K562 (cell line): ENCODE results near the gene RHD. TPM values are rescaled to one million over a fixed set of nuclear protein-coding genes. Genes with fewer than 3 reads are reported as not detected.
"Not testable (repeated sequence)": the region's sequence is repeated elsewhere in the genome, so short reads cannot be mapped to it uniquely, and the experiment has no call there.

ENCODE experiments used
- ATAC-seq: fragments of 200-7000 bp; cut with Tn5 transposase; 3 replicates; pipeline ENCODE4 v1.9.1; 2020; ENCODE audit warnings: moderate library complexity
- BruUV-seq: library from RNA; stranded (reverse); fragments of 400-500 nt; replicated peaks from 2 replicates; lab custom pipeline; 2021; lab: Mats Ljungman, UMichigan
- CTCF ChIA-PET: fragments of 300-600 bp; formaldehyde crosslinking; extraction: SDS; loops from one replicate; lab custom pipeline; 2021; ENCODE audit warnings: low intra/inter-chr PET ratio; lab: Yijun Ruan, JAX
- POLR2A ChIA-PET: fragments of 300-600, 350-650 bp; sonication (Branson Sonifier 250); formaldehyde crosslinking; extraction: SDS; loops from one replicate; lab custom pipeline; 2021; ENCODE audit warnings: antibody characterized with exemption, inconsistent platforms; lab: Yijun Ruan, JAX
- DNase-seq, 4 experiments: peaks; one replicate each; pipeline versions ENCODE4 v3.0.0 to v3.0.0-alpha.2; 2011 to 2018; ENCODE audit warnings: low spot score in 3 of 4, mixed read lengths in 3 of 4; ENCODE audit errors: extremely low read depth in 1 of 4
- FAIRE-seq: peaks from 2 replicates; lab custom pipeline; 2011; peaks lifted over from hg19 to GRCh38; lab: Jason Lieb, UNC
- H2AFZ ChIP-seq: 2 replicates; pipeline ENCODE4 v1.6.0; 2011; ENCODE audit warnings: low read depth, low read length, control low read depth, inconsistent platforms
- H3K27ac ChIP-seq: fragments of 200-600 bp; 3 replicates; pipeline ENCODE4 v1.8.0; 2011; ENCODE audit warnings: low read depth, mild to moderate bottlenecking, control low read depth, inconsistent platforms, low read length, moderate library complexity, mixed read lengths; ENCODE audit errors: extremely low read depth
- H3K27me3 ChIP-seq, 2 experiments: fragments of 300-600 bp in 1 of 2; 2 replicates in 1 of 2; 3 replicates in 1 of 2; pipeline versions ENCODE4 v1.6.0 to v1.8.0; 2011; ENCODE audit warnings: inconsistent platforms in 2 of 2, low read length in 2 of 2, mild to moderate bottlenecking in 1 of 2, mixed read lengths in 1 of 2, moderate library complexity in 1 of 2; ENCODE audit not compliant: control insufficient read depth in 2 of 2, insufficient read depth in 2 of 2
- H3K36me3 ChIP-seq: fragments of 300-600 bp; 3 replicates; pipeline ENCODE4 v1.8.0; 2011; ENCODE audit warnings: mild to moderate bottlenecking, low read length, inconsistent platforms; ENCODE audit not compliant: control insufficient read depth, insufficient read depth
- H3K4me1 ChIP-seq, 2 experiments: fragments of 200-600 bp in 1 of 2; replicated peaks in 1 of 2; 2 replicates in 1 of 2; 3 replicates in 1 of 2; pipeline versions ENCODE4 v1.5.1 to v1.8.0; 2011; ENCODE audit warnings: inconsistent platforms in 2 of 2, low read length in 2 of 2, mild to moderate bottlenecking in 1 of 2, mixed read lengths in 1 of 2, moderate library complexity in 1 of 2; ENCODE audit not compliant: control insufficient read depth in 2 of 2, insufficient read depth in 2 of 2
- H3K4me2 ChIP-seq: 2 replicates; pipeline ENCODE4 v1.6.1; 2011; ENCODE audit warnings: low read length, control low read depth, inconsistent platforms, mixed read lengths; ENCODE audit not compliant: insufficient read depth
- H3K4me3 ChIP-seq: fragments of 200-600 bp; sonication (generic), shearing (Covaris generic); 2 replicates; pipeline ENCODE4 v1.5.1; 2016; ENCODE audit warnings: control low read depth, inconsistent platforms
- H3K79me2 ChIP-seq: fragments of 200-600 bp; 3 replicates; pipeline ENCODE4 v1.8.0; 2011; ENCODE audit warnings: low read length, inconsistent platforms; ENCODE audit not compliant: control insufficient read depth, insufficient read depth
- H3K9ac ChIP-seq, 2 experiments: 2 replicates each; pipeline versions ENCODE4 v1.6.0 to v1.6.1; 2011; ENCODE audit warnings: low read depth in 2 of 2, low read length in 2 of 2, control low read depth in 1 of 2, inconsistent platforms in 1 of 2, mild to moderate bottlenecking in 1 of 2, mixed read lengths in 1 of 2; ENCODE audit not compliant: insufficient read depth in 1 of 2
- H3K9me1 ChIP-seq: one replicate; pipeline ENCODE4 v1.6.0; 2011; ENCODE audit warnings: inconsistent platforms, mild to moderate bottlenecking, low read length, moderate library complexity; ENCODE audit not compliant: control insufficient read depth, insufficient read depth
- H3K9me3 ChIP-seq: replicated peaks from 2 replicates; pipeline ENCODE4 v1.5.1; 2011; ENCODE audit warnings: low read depth, low read length, inconsistent platforms; ENCODE audit not compliant: control insufficient read depth, insufficient read depth
- H4K20me1 ChIP-seq: replicated peaks from 2 replicates; pipeline ENCODE4 v1.6.1; 2011; ENCODE audit warnings: low read length, inconsistent platforms, mixed read lengths; ENCODE audit not compliant: control insufficient read depth, insufficient read depth
- HDAC8 ChIP-seq: fragments of 450-650 bp; IDR thresholded peaks from 2 replicates; pipeline ENCODE4 v1.6.1; 2016; ENCODE audit warnings: mild to moderate bottlenecking, missing genetic modification characterization, moderate library complexity, missing compliant biosample characterization
- ZNF592 ChIP-seq: fragments of 450-650 bp; IDR thresholded peaks from 2 replicates; pipeline ENCODE4 v1.6.1; 2017; ENCODE audit warnings: antibody characterized with exemption, mild to moderate bottlenecking
- WGBS: fragments of 100-300 bp; shearing (Covaris generic); methylation state at CpG from one replicate; pipeline ENCODE4 v1.1.6; 2016; ENCODE audit warnings: low coverage, mixed read lengths; ENCODE audit not compliant: insufficient coverage; ENCODE audit errors: missing lambda C conversion rate; 5-methylcytosine and 5-hydroxymethylcytosine counted together
- in situ Hi-C: fragments of 300-500 bp; cut with MboI; formaldehyde crosslinking; loops from 4 replicates; pipeline ENCODE4 v1.15.0; 2018; ENCODE audit warnings: inconsistent platforms, mixed read lengths
- intact Hi-C: fragments of 100-400 bp; cut with micrococcal nuclease; formaldehyde crosslinking; loops from 2 replicates; pipeline ENCODE4 v1.14.2; 2022
- polyA plus RNA-seq, 8 experiments: library from polyadenylated mRNA; depleted of rRNA in 4 of 8; stranded (reverse) in 5 of 8; unstranded in 3 of 8; fragments of >200 nt; fragmentation: Nextera tagmentation in 2 of 8; fragmentation: Illumina TruSeq in 1 of 8; extraction: Ambion mirVana in 2 of 8; extraction: Trizol in 1 of 8; gene quantifications; 2 replicates each; pipeline versions ENCODE4 v1.2.1 to v1.2.3, GENCODE V29; 2011 to 2014; ENCODE audit warnings: inconsistent platforms in 1 of 8, missing spikeins in 1 of 8
- total RNA-seq, 7 experiments: library from RNA; depleted of rRNA in 6 of 7; stranded (reverse); fragments of >200 nt in 6 of 7; fragmentation: Illumina TruSeq in 2 of 7; extraction: Trizol in 2 of 7; gene quantifications; 2 replicates each; pipeline versions ENCODE4 v1.2.1 to v1.2.3, GENCODE V29; 2011 to 2021; ENCODE audit warnings: low replicate concordance in 1 of 7
- TF ChIP-seq, protein P1 (sequence below): fragments of 200-800 bp; sonication (Bioruptor generic); IDR thresholded peaks from 2 replicates; pipeline ENCODE4 v1.6.1; 2017; ENCODE audit warnings: missing genetic modification characterization, missing compliant biosample characterization

The RHD gene
- total and polyA plus RNA-seq, 9 of the 15 experiments (the other 6 are each of a cell fraction or from before 2014, with no cell fraction given), result 8.8 to 32.4 (median 15.0) TPM

DNA sequence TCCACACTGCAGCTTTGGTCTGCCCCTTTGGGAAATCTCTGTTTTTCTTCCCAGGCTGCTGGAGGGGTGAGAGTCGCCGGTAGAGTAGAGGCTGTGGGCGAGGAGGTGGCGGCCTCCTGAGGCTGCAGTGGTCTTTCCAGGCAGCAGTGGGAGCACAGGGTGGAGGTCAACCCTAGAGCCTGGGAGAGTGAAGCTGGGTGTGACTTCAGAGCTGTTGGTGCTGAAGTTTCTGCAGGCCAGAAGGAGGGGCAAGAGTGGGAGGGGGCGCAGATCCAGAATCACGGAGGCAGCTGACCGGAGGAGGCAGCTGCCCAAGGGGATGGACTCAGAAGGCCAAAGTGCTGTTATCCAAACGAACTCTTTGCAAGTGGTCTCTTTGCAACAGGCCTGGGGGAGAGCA, 6.5 kb downstream of the RHD start:
- H3K4me3 ChIP-seq, POLR2A ChIA-PET, H3K4me2 ChIP-seq, H3K9me1 ChIP-seq, H2AFZ ChIP-seq, H4K20me1 ChIP-seq, CTCF ChIA-PET, H3K27me3 ChIP-seq, H3K9me3 ChIP-seq, H3K36me3 ChIP-seq, intact Hi-C loops, BruUV-seq, in situ Hi-C loops: not testable (repeated sequence)
- ATAC-seq (peak; percentile 57), FAIRE-seq (peak; percentile 44), DNase-seq (peak in 3 of 4 experiments; percentile 9 to 51 (median 11))
- Histone ChIP-seq H3K9ac (peak overlapping the region; percentile 25 to 52; a peak in 2 of 4 replicates), H3K79me2 (peaks cover 32% of the 10 kb centered on the region), H3K27ac (peak overlapping the region; percentile 76; the same call in 2 of the 3 replicates), H3K4me1 (peaks cover 5 to 25% of the 10 kb centered on the region in 2 experiments; a peak in 4 of 5 replicates)
- 0% methylated on average over 3 of the region's 8 CpGs for WGBS
- TF ChIP-seq ZNF592 (0 out of 2 replicates have a peak, but pooled peaks have one; percentile 53), HDAC8 (tag) (0 out of 2 replicates have a peak, but pooled peaks have one; percentile 28)
- TF ChIP-seq, protein P1, sequence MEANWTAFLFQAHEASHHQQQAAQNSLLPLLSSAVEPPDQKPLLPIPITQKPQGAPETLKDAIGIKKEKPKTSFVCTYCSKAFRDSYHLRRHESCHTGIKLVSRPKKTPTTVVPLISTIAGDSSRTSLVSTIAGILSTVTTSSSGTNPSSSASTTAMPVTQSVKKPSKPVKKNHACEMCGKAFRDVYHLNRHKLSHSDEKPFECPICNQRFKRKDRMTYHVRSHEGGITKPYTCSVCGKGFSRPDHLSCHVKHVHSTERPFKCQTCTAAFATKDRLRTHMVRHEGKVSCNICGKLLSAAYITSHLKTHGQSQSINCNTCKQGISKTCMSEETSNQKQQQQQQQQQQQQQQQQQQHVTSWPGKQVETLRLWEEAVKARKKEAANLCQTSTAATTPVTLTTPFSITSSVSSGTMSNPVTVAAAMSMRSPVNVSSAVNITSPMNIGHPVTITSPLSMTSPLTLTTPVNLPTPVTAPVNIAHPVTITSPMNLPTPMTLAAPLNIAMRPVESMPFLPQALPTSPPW (CRISPR knock-in tag), result 0 out of 2 replicates have a peak, but pooled peaks have one; percentile 9
